Subcutaneous adipose tissue (tissue), 4 donors: Measurements from ENCODE around the gene KRT34. TPM values are rescaled to one million over a fixed set of nuclear protein-coding genes. Genes with fewer than 3 reads are reported as not detected.

Experiments
- CTCF ChIP-seq: fragments of 450-650 bp; IDR thresholded peaks from one replicate; pipeline ENCODE4 v1.5.1; 2016; ENCODE audit warnings: low read depth, mild to moderate bottlenecking, control low read depth, antibody characterized with exemption, moderate library complexity
- total RNA-seq, 4 donors: library from RNA; depleted of rRNA; stranded (reverse); fragments of >200 nt; gene quantifications; one replicate each; pipeline ENCODE4 v1.1.0, GENCODE V29; 2016

KRT34 gene
- total RNA-seq, 4 donors from 2014 or later, result not detected

DNA sequence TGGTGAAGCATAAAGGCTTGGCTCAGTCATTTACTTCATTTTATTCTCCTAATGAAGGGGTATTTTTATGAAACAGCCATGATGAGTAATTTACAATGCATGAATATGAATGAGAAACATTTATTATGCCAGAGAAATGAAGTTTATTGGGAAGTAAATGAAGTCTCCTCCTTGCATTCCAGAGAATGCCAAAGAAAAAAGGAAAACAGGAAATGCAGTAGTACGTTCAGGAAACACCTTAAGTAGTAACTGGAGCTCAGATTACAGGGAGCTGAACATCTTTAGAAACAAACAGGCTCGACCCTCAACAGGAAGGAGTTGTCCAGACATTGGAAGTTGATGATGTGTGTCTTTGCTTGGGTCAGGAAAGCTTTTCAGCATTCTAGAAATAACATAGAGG lies 4.6 kb downstream of the KRT34 start:
- no peak for TF ChIP-seq CTCF

DNA sequence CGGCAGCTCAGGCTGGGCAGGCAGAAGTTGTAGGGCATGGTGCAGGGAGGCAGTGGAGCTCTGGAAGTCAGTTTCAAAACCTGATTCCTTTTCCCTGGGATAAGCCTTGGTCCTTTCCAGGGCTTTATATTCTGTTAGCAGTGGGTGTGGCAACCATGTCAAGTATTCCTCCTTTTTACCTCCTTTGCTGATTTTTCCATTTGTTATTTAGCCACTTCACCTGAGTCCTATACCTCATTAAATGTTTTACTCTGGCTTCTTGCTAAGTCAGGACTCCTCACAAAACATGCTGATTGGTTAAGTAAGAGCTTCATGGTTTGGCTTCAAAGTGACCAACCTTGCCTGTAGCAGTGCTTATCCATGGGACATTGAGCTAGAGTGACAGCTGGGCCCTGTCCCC lies 12.4 kb downstream of the KRT34 start, which contains the start of gene KRT33B:
Gene KRT33B, minus strand, starts transcription at position 101 of the 400 bp plus-strand sequence. Its CDS starts 63 bp downstream, at position 38.
- no peak for TF ChIP-seq CTCF

GRCh38 chr17:41369023-41369422 lies 13.1 kb downstream of the KRT34 start:
- TF ChIP-seq CTCF, result no peak

- TF ChIP-seq CTCF, result no peak
Observed at GRCh38 chr17:41367426-41368075, 14.6 kb downstream of the KRT34 start.

- TF ChIP-seq CTCF, result no peak
Observed at GRCh38 chr17:41366070-41366469, 16.0 kb downstream of the KRT34 start.

DNA sequence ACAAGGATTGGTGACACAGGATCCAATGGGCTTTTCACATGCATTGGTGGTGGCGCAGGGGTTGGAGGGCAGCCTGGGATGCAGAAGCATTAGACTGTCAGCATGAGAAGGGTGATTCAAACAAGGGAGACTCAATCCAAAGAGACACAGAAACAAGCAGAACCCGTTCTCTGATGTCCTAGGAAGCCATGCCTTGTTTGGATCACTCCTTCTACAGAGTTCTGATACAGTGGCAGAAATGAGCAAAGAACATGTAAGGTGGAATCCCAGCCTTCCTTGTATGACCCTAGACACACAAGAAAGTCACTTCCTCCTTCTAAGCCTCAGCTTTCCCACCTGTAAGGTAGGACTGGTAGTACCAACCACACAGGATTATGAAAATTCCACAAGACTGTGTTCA lies 18.2 kb downstream of the KRT34 start:
- no peak for TF ChIP-seq CTCF

GRCh38 chr17:41360296-41360995 lies 21.7 kb downstream of the KRT34 start:
- TF ChIP-seq CTCF, result no peak
